HepG2 (cell line): Measurements from ENCODE around the gene RAX. TPM values are rescaled to one million over a fixed set of nuclear protein-coding genes. Genes with fewer than 3 reads are reported as not detected.

Experiments used
- ATAC-seq: fragments of 200-7000 bp; cut with Tn5 transposase; 3 replicates; pipeline ENCODE4 v1.9.1; 2020; ENCODE audit warnings: mild to moderate bottlenecking, moderate library complexity
- BruUV-seq: library from RNA; stranded (reverse); fragments of 400-500 nt; replicated peaks from 2 replicates; lab custom pipeline; 2021; lab: Mats Ljungman, UMichigan
- CTCF ChIA-PET: fragments of 300-600 bp; formaldehyde crosslinking; extraction: SDS; loops from one replicate; lab custom pipeline; 2021; ENCODE audit warnings: low total read pairs, inconsistent platforms, low intra/inter-chr PET ratio; lab: Yijun Ruan, JAX
- POLR2A ChIA-PET: fragments of 350-600 bp; sonication (Branson Sonifier 250); formaldehyde crosslinking; loops from one replicate; lab custom pipeline; 2020; ENCODE audit warnings: antibody characterized with exemption, inconsistent platforms; lab: Yijun Ruan, JAX
- DNase-seq: peaks from one replicate; pipeline ENCODE4 v3.0.0-alpha.2; 2015; ENCODE audit warnings: low spot score
- FAIRE-seq: peaks from 3 replicates; lab custom pipeline; 2011; peaks lifted over from hg19 to GRCh38; lab: Jason Lieb, UNC
- H2AFZ ChIP-seq: one replicate; pipeline ENCODE4 v1.6.1; 2011; ENCODE audit warnings: low read length, inconsistent platforms
- H3K27ac ChIP-seq: fragments of 300-600 bp; 3 replicates; pipeline ENCODE4 v1.8.0; 2011; ENCODE audit warnings: mixed run types, mild to moderate bottlenecking, mixed read lengths, low read length, inconsistent platforms; ENCODE audit not compliant: insufficient read depth; ENCODE audit errors: extremely low read length
- H3K27me3 ChIP-seq, 2 experiments: fragments of 200-600 bp in 1 of 2; 2 replicates in 1 of 2; 3 replicates in 1 of 2; pipeline versions ENCODE4 v1.6.0 to v1.8.0; 2011; ENCODE audit warnings: low read length in 2 of 2, mild to moderate bottlenecking in 2 of 2, moderate library complexity in 2 of 2, inconsistent platforms in 1 of 2; ENCODE audit not compliant: insufficient read depth in 2 of 2, control insufficient read depth in 1 of 2
- H3K36me3 ChIP-seq, 2 experiments: fragments of 200-600 bp in 1 of 2; replicated peaks in 1 of 2; 2 replicates in 1 of 2; 3 replicates in 1 of 2; pipeline versions ENCODE4 v1.5.1 to v1.8.0; 2011; ENCODE audit warnings: low read length in 2 of 2, inconsistent platforms in 1 of 2; ENCODE audit not compliant: insufficient read depth in 2 of 2, control insufficient read depth in 1 of 2
- H3K4me1 ChIP-seq: 2 replicates; pipeline ENCODE4 v1.5.1; 2012; ENCODE audit warnings: low read length, inconsistent platforms; ENCODE audit not compliant: insufficient read depth
- H3K4me2 ChIP-seq: 2 replicates; pipeline ENCODE4 v1.6.0; 2011; ENCODE audit warnings: low read depth, low read length, inconsistent platforms
- H3K4me3 ChIP-seq, 3 experiments: fragments of 200-600 bp in 1 of 3; sonication (generic), shearing (Covaris generic) in 1 of 3; replicated peaks in 1 of 3; 2 replicates each; pipeline ENCODE4 v1.5.1; 2011 to 2016; ENCODE audit warnings: low read length in 3 of 3, inconsistent platforms in 2 of 3, low read depth in 2 of 3, mild to moderate bottlenecking in 2 of 3, control low read depth in 1 of 3, mixed read lengths in 1 of 3; ENCODE audit not compliant: insufficient read depth in 1 of 3
- H3K79me2 ChIP-seq: one replicate; pipeline ENCODE4 v1.6.1; 2011; ENCODE audit warnings: low read length, inconsistent platforms; ENCODE audit not compliant: insufficient read depth
- H3K9ac ChIP-seq: 2 replicates; pipeline ENCODE4 v1.6.0; 2011; ENCODE audit warnings: mild to moderate bottlenecking, low read depth, low read length, inconsistent platforms; ENCODE audit not compliant: insufficient read depth
- H3K9me3 ChIP-seq: 2 replicates; pipeline ENCODE4 v1.5.1; 2012; ENCODE audit warnings: mild to moderate bottlenecking, low read length
- H4K20me1 ChIP-seq: 2 replicates; pipeline ENCODE4 v1.6.0; 2011; ENCODE audit warnings: inconsistent platforms, mild to moderate bottlenecking, low read length, moderate library complexity; ENCODE audit not compliant: insufficient read depth
- ATF1 ChIP-seq: IDR thresholded peaks from 2 replicates; pipeline ENCODE4 v1.6.1; 2016; ENCODE audit warnings: mild to moderate bottlenecking, control low read depth
- DMTF1 ChIP-seq: sonication (generic); formaldehyde crosslinking; IDR thresholded peaks from 2 replicates; pipeline ENCODE4 v1.4.0; 2020; ENCODE audit warnings: mild to moderate bottlenecking, missing genetic modification reagents
- HMGXB4 ChIP-seq, 2 experiments: sonication (generic) in 1 of 2; formaldehyde crosslinking in 1 of 2; IDR thresholded peaks; 2 replicates each; pipeline versions ENCODE4 v1.4.0 to v1.6.1; 2018 to 2020; ENCODE audit warnings: missing genetic modification reagents in 2 of 2, borderline replicate concordance in 1 of 2, low read depth in 1 of 2, mild to moderate bottlenecking in 1 of 2, missing biosample characterization in 1 of 2
- HNF1B ChIP-seq: sonication (generic); formaldehyde crosslinking; IDR thresholded peaks from 2 replicates; pipeline ENCODE4 v1.5.1; 2020; ENCODE audit warnings: mild to moderate bottlenecking, moderate library complexity, missing genetic modification reagents
- HOXA7 ChIP-seq: sonication (generic); formaldehyde crosslinking; IDR thresholded peaks from 2 replicates; pipeline ENCODE4 v1.8.1; 2022; ENCODE audit warnings: mild to moderate bottlenecking, missing genetic modification reagents, moderate library complexity
- NCOR1 ChIP-seq: fragments of 200-600 bp; sonication (generic); IDR thresholded peaks from 2 replicates; pipeline ENCODE4 v1.7.0; 2017; ENCODE audit warnings: antibody characterized with exemption, low read length, borderline replicate concordance
- RFX1 ChIP-seq: fragments of 450-650 bp; IDR thresholded peaks from 2 replicates; pipeline ENCODE4 v1.6.1; 2017
- SMAD9 ChIP-seq: sonication (generic); formaldehyde crosslinking; IDR thresholded peaks from 2 replicates; pipeline ENCODE4 v1.5.1; 2020; ENCODE audit warnings: mild to moderate bottlenecking, missing genetic modification reagents
- SP4 ChIP-seq: sonication (generic); formaldehyde crosslinking; IDR thresholded peaks from 2 replicates; pipeline ENCODE4 v1.8.1; 2023; ENCODE audit warnings: mild to moderate bottlenecking, missing genetic modification reagents
- SRSF4 ChIP-seq: fragments of 200-400 bp; formaldehyde crosslinking; IDR thresholded peaks from one replicate; pipeline ENCODE4 v1.6.1; 2018; ENCODE audit warnings: mild to moderate bottlenecking, low read depth, low read length, moderate library complexity; ENCODE audit not compliant: poor library complexity, severe bottlenecking
- ZNF292 ChIP-seq: sonication (generic); formaldehyde crosslinking; IDR thresholded peaks from 2 replicates; pipeline ENCODE4 v1.8.1; 2022; ENCODE audit warnings: mild to moderate bottlenecking, low read depth, missing genetic modification reagents, borderline replicate concordance
- ZNF383 ChIP-seq: sonication (generic); formaldehyde crosslinking; IDR thresholded peaks from 2 replicates; pipeline ENCODE4 v1.4.0; 2020; ENCODE audit warnings: missing genetic modification reagents, mild to moderate bottlenecking, borderline replicate concordance
- ZNF670 ChIP-seq: sonication (generic); formaldehyde crosslinking; IDR thresholded peaks from 2 replicates; pipeline ENCODE4 v1.8.0; 2022; ENCODE audit warnings: mild to moderate bottlenecking, missing genetic modification reagents, borderline replicate concordance
- WGBS: methylation state at CpG from one replicate; pipeline ENCODE4 v1.1.6; 2017; ENCODE audit warnings: low lambda C conversion rate; 5-methylcytosine and 5-hydroxymethylcytosine counted together
- in situ Hi-C: cut with HindIII; loops from 2 replicates; pipeline ENCODE4 v1.10.0; 2017; ENCODE audit warnings: low pct_unique_long_range_greater_than_20kb; ENCODE audit not compliant: extremely low pct_ligation_motif_present
- intact Hi-C: fragments of 100-400 bp; cut with micrococcal nuclease; formaldehyde crosslinking; loops from one replicate; pipeline ENCODE4 v1.10.0; 2022; ENCODE audit not compliant: unreplicated experiment
- polyA plus RNA-seq, 8 experiments: library from polyadenylated mRNA; depleted of rRNA in 3 of 8; stranded (reverse) in 7 of 8; unstranded in 1 of 8; fragments of >200 nt; fragmentation: Illumina TruSeq in 4 of 8; extraction: Trizol in 4 of 8; gene quantifications; 2 replicates each; pipeline versions ENCODE4 v1.2.1 to v1.2.3, GENCODE V29; 2011 to 2016; ENCODE audit warnings: low read depth in 4 of 8, missing spikeins in 1 of 8, mixed read lengths in 1 of 8; ENCODE audit not compliant: insufficient read depth in 1 of 8
- total RNA-seq, 5 experiments: library from RNA; depleted of rRNA; stranded (reverse); fragments of >200 nt; fragmentation: Illumina TruSeq; extraction: Trizol; gene quantifications; 2 replicates each; pipeline ENCODE4 v1.2.3, GENCODE V29; 2016; ENCODE audit warnings: low read depth in 1 of 5
- TF ChIP-seq, protein P1 (sequence below): sonication (generic); formaldehyde crosslinking; conservative IDR thresholded peaks from 2 replicates; pipeline ENCODE4 v1.8.0; 2022; ENCODE audit warnings: missing genetic modification reagents
- TF ChIP-seq, protein P2 (sequence below): sonication (generic); formaldehyde crosslinking; IDR thresholded peaks from 2 replicates; pipeline ENCODE4 v1.5.0; 2020; ENCODE audit warnings: mild to moderate bottlenecking, missing genetic modification reagents

The RAX gene
- total and polyA plus RNA-seq, 2 of the 13 experiments (the other 11 are each of a cell fraction or from before 2014, with no cell fraction given): not detected

GRCh38 chr18:59303006-59303405 lies 29.8 kb upstream of the RAX start:
- no TSS peak for BruUV-seq
- DNase-seq: no peak
- Histone ChIP-seq H3K27ac (no peak overlapping the region), H4K20me1 (0 out of 2 replicates have a peak, but pooled peaks cover under 1% of the 10 kb centered on the region), H3K9me3 (no peaks in the 10 kb centered on the region), H3K27me3 (peaks cover 3 to 65% of the 10 kb centered on the region in 2 experiments; a peak in 4 of 5 replicates), H3K4me3 (no peak overlapping the region), H2AFZ (no peak overlapping the region), H3K9ac (no peak overlapping the region), H3K4me2 (no peak overlapping the region), H3K79me2 (no peaks in the 10 kb centered on the region), H3K36me3 (no peaks in the 10 kb centered on the region), H3K4me1 (0 out of 2 replicates have a peak, but pooled peaks cover 1% of the 10 kb centered on the region)
- no peak for FAIRE-seq
- WGBS: 22% methylated on average over 2 of the region's 2 CpGs
- CTCF ChIA-PET: no interaction called here
- intact Hi-C loops (no loop called here), in situ Hi-C loops (no loop called here)
- no peak for ATAC-seq
- POLR2A ChIA-PET: no interaction called here
- no peak for TF ChIP-seq ZNF383
- TF ChIP-seq ATF1 (CRISPR knock-in tag): no peak
- TF ChIP-seq ZNF292 (CRISPR knock-in tag): no peak
- TF ChIP-seq NCOR1: no peak
- no peak for TF ChIP-seq ZNF670
- TF ChIP-seq HMGXB4 (CRISPR knock-in tag; IDR thresholded peaks at IDR 0.05; ENCODE audit: borderline replicate concordance in 1 of 2, low read depth in 1 of 2): no peak
- no peak for TF ChIP-seq SP4
- no peak for TF ChIP-seq SRSF4
- TF ChIP-seq, protein P1, sequence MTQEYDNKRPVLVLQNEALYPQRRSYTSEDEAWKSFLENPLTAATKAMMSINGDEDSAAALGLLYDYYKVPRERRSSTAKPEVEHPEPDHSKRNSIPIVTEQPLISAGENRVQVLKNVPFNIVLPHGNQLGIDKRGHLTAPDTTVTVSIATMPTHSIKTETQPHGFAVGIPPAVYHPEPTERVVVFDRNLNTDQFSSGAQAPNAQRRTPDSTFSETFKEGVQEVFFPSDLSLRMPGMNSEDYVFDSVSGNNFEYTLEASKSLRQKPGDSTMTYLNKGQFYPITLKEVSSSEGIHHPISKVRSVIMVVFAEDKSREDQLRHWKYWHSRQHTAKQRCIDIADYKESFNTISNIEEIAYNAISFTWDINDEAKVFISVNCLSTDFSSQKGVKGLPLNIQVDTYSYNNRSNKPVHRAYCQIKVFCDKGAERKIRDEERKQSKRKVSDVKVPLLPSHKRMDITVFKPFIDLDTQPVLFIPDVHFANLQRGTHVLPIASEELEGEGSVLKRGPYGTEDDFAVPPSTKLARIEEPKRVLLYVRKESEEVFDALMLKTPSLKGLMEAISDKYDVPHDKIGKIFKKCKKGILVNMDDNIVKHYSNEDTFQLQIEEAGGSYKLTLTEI (CRISPR knock-in tag): no peak
- no peak for TF ChIP-seq SMAD9 (CRISPR knock-in tag)
- TF ChIP-seq, protein P2, sequence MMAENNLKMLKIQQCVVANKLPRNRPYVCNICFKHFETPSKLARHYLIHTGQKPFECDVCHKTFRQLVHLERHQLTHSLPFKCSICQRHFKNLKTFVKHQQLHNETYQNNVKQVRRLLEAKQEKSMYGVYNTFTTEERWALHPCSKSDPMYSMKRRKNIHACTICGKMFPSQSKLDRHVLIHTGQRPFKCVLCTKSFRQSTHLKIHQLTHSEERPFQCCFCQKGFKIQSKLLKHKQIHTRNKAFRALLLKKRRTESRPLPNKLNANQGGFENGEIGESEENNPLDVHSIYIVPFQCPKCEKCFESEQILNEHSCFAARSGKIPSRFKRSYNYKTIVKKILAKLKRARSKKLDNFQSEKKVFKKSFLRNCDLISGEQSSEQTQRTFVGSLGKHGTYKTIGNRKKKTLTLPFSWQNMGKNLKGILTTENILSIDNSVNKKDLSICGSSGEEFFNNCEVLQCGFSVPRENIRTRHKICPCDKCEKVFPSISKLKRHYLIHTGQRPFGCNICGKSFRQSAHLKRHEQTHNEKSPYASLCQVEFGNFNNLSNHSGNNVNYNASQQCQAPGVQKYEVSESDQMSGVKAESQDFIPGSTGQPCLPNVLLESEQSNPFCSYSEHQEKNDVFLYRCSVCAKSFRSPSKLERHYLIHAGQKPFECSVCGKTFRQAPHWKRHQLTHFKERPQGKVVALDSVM (CRISPR knock-in tag): no peak
- no peak for TF ChIP-seq RFX1
- TF ChIP-seq DMTF1 (CRISPR knock-in tag): no peak
- TF ChIP-seq HOXA7 (CRISPR knock-in tag): no peak
- TF ChIP-seq HNF1B (CRISPR knock-in tag): no peak
